SU-DHL-6 (cell line): ENCODE measurements around the gene STAC.

ENCODE experiments used
- H2AFZ ChIP-seq: fragments of 200-600 bp; sonication (generic); 2 replicates; pipeline ENCODE4 v1.6.1; 2014; ENCODE audit warnings: low read depth, mild to moderate bottlenecking, moderate library complexity, mixed read lengths, antibody characterized with exemption, low read length; ENCODE audit not compliant: severe bottlenecking
- H3F3A ChIP-seq: fragments of 200-600 bp; shearing (Covaris generic); 2 replicates; pipeline ENCODE4 v1.6.0; 2016; ENCODE audit warnings: antibody characterized with exemption, mild to moderate bottlenecking; ENCODE audit not compliant: insufficient read depth
- H3K27ac ChIP-seq: fragments of 200-600 bp; sonication (generic); 2 replicates; pipeline ENCODE4 v1.5.1; 2016; ENCODE audit warnings: low read depth, mild to moderate bottlenecking, low read length, moderate library complexity, mixed read lengths
- H3K27me3 ChIP-seq: fragments of 200-600 bp; sonication (generic), shearing (Covaris generic); 2 replicates; pipeline ENCODE4 v1.6.0; 2014; ENCODE audit warnings: mild to moderate bottlenecking, low read length
- H3K36me3 ChIP-seq: fragments of 200-600 bp; sonication (generic); 2 replicates; pipeline ENCODE4 v1.6.1; 2014; ENCODE audit warnings: mild to moderate bottlenecking, low read length, mixed read lengths
- H3K4me2 ChIP-seq: fragments of 300-600, 200-600 bp; shearing (Covaris generic), sonication (generic); 2 replicates; pipeline ENCODE4 v1.6.0; 2014; ENCODE audit warnings: low read length, low read depth, mild to moderate bottlenecking; ENCODE audit not compliant: poor library complexity, severe bottlenecking
- H3K4me3 ChIP-seq: fragments of 200-600 bp; sonication (generic); 2 replicates; pipeline ENCODE4 v1.5.1; 2014; ENCODE audit warnings: antibody characterized with exemption, low read length, mild to moderate bottlenecking, mixed read lengths; ENCODE audit not compliant: insufficient read depth, poor library complexity, severe bottlenecking
- H3K79me2 ChIP-seq: fragments of 200-600 bp; sonication (generic); 2 replicates; pipeline ENCODE4 v1.6.1; 2014; ENCODE audit warnings: mild to moderate bottlenecking, low read length, moderate library complexity; ENCODE audit not compliant: insufficient read depth
- H3K9ac ChIP-seq: fragments of 200-600 bp; sonication (generic); 2 replicates; pipeline ENCODE4 v1.7.0; 2014; ENCODE audit warnings: mild to moderate bottlenecking, low read length
- H3K9me2 ChIP-seq: fragments of 200-600 bp; sonication (generic); replicated peaks from 2 replicates; pipeline ENCODE4 v1.6.1; 2014; ENCODE audit warnings: low read length; ENCODE audit not compliant: insufficient read depth
- H3K9me3 ChIP-seq: fragments of 200-600 bp; sonication (generic); 2 replicates; pipeline ENCODE4 v1.6.1; 2014; ENCODE audit warnings: low read length, mixed read lengths; ENCODE audit not compliant: insufficient read depth
- H4K20me1 ChIP-seq: fragments of 200-600 bp; sonication (generic); 2 replicates; pipeline ENCODE4 v1.6.1; 2014; ENCODE audit warnings: low read depth, mild to moderate bottlenecking, antibody characterized with exemption, low read length, moderate library complexity, mixed read lengths
- EZH2phosphoT487 ChIP-seq: fragments of 200-600 bp; sonication (generic), shearing (Covaris generic); conservative IDR thresholded peaks from 2 replicates; pipeline ENCODE4 v1.6.1; 2018; ENCODE audit warnings: mild to moderate bottlenecking, antibody characterized with exemption, low read length, moderate library complexity, mixed read lengths
- TF ChIP-seq, protein P1 (sequence below): fragments of 200-600 bp; sonication (generic); IDR thresholded peaks from one replicate; pipeline ENCODE4 v1.5.1; 2017; ENCODE audit warnings: antibody characterized with exemption, mild to moderate bottlenecking, low read length, moderate library complexity; ENCODE audit not compliant: insufficient read depth, poor library complexity, severe bottlenecking

Gene STAC

DNA sequence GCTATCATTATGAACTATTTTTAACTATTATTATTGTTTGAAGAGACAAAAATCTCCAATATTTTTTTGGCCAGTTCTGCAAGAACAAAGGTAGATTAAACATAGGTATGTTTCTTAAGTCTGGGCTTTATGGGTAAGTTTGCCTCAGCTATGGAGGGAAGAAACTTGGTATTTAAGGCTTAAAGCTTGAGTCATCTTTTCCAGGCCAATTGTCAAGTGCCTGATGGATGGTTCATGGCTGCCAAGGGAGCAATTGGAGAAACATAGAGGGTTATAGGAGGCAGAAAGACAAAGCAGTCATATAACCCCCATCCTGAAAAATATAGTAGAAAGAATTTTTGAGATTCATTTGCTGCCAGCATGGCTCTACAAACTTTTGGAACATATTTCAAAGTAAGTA is 7.2 kb upstream of the STAC start:
- Histone ChIP-seq H3K9me2 (no peaks in the 10 kb centered on the region), H3F3A (no peaks in the 10 kb centered on the region), H3K36me3 (no peaks in the 10 kb centered on the region), H3K4me2 (no peak overlapping the region), H3K27me3 (no peaks in the 10 kb centered on the region), H4K20me1 (no peaks in the 10 kb centered on the region), H3K4me3 (no peak overlapping the region), H3K9me3 (no peaks in the 10 kb centered on the region), H3K79me2 (no peaks in the 10 kb centered on the region), H2AFZ (no peak overlapping the region), H3K27ac (no peak overlapping the region), H3K9ac (no peak overlapping the region)
- TF ChIP-seq, protein P1, sequence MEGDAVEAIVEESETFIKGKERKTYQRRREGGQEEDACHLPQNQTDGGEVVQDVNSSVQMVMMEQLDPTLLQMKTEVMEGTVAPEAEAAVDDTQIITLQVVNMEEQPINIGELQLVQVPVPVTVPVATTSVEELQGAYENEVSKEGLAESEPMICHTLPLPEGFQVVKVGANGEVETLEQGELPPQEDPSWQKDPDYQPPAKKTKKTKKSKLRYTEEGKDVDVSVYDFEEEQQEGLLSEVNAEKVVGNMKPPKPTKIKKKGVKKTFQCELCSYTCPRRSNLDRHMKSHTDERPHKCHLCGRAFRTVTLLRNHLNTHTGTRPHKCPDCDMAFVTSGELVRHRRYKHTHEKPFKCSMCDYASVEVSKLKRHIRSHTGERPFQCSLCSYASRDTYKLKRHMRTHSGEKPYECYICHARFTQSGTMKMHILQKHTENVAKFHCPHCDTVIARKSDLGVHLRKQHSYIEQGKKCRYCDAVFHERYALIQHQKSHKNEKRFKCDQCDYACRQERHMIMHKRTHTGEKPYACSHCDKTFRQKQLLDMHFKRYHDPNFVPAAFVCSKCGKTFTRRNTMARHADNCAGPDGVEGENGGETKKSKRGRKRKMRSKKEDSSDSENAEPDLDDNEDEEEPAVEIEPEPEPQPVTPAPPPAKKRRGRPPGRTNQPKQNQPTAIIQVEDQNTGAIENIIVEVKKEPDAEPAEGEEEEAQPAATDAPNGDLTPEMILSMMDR: no peak
- TF ChIP-seq EZH2phosphoT487: no peak

- H3F3A ChIP-seq: no peaks in the 10 kb centered on the region
- no peaks in the 10 kb centered on the region for H3K36me3 ChIP-seq
- H3K27me3 ChIP-seq: no peaks in the 10 kb centered on the region
- H3K9me2 ChIP-seq: no peaks in the 10 kb centered on the region
- H2AFZ ChIP-seq: no peak overlapping the region
- no peaks in the 10 kb centered on the region for H3K79me2 ChIP-seq
- H4K20me1 ChIP-seq: no peaks in the 10 kb centered on the region
- no peak overlapping the region for H3K4me2 ChIP-seq
- no peak for TF ChIP-seq EZH2phosphoT487
- TF ChIP-seq, protein P1: no peak
- no peak overlapping the region for H3K9ac ChIP-seq
- no peak overlapping the region for H3K27ac ChIP-seq
- H3K4me3 ChIP-seq: no peak overlapping the region
- H3K9me3 ChIP-seq: no peaks in the 10 kb centered on the region
These were observed 6.6 kb upstream of the STAC start for GRCh38 chr3:36373666-36374065.

DNA sequence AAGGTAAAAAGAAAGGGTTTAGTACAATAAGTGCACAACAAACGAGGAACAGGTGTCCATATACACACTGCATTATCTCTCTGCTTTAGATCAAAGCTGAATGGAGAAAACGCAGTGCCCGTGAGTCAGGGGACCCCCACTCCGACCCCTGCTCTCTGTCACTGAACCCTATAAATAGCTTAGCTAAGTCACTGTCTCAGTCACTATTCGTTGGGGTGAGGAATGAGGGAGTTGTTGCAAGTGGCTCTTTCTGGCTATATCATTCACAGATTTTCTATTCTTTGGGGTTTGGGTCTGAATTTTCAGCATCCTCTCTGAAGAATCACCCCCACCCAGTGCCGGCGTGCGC is 458 bp upstream of the STAC start:
- H3K4me2 ChIP-seq: no peak overlapping the region
- H3K9me2 ChIP-seq: no peaks in the 10 kb centered on the region
- no peak overlapping the region for H2AFZ ChIP-seq
- H3K79me2 ChIP-seq: no peaks in the 10 kb centered on the region
- no peaks in the 10 kb centered on the region for H4K20me1 ChIP-seq
- no peaks in the 10 kb centered on the region for H3K36me3 ChIP-seq
- no peaks in the 10 kb centered on the region for H3K27me3 ChIP-seq
- TF ChIP-seq, protein P1: no peak
- TF ChIP-seq EZH2phosphoT487: no peak
- no peaks in the 10 kb centered on the region for H3K9me3 ChIP-seq
- no peak overlapping the region for H3K27ac ChIP-seq
- no peak overlapping the region for H3K9ac ChIP-seq
- H3F3A ChIP-seq: no peaks in the 10 kb centered on the region
- H3K4me3 ChIP-seq: no peak overlapping the region
